Prostate gland (tissue), 2 donors: ENCODE data around the gene C16orf89. TPM values are rescaled to one million over a fixed set of nuclear protein-coding genes. Genes with fewer than 3 reads are reported as not detected.

ENCODE experiments used
- DNase-seq: peaks from one replicate; pipeline ENCODE4 v3.0.0-alpha.2; 2019; ENCODE audit warnings: low spot score
- H3K27ac ChIP-seq, 2 donors: fragments of 200-600 bp; sonication (generic); 2 replicates each; pipeline ENCODE4 v1.5.1; 2017 to 2019
- H3K27me3 ChIP-seq: fragments of 200-600 bp; sonication (generic); replicated peaks from 2 replicates; pipeline ENCODE4 v1.5.1; 2019; ENCODE audit not compliant: insufficient read depth
- H3K36me3 ChIP-seq, 2 donors: fragments of 200-600 bp; sonication (generic); 1 replicate in 1 of 2; 2 replicates in 1 of 2; pipeline versions ENCODE4 v1.5.1 to v1.8.1; 2017 to 2019
- H3K4me1 ChIP-seq: fragments of 200-600 bp; sonication (generic); replicated peaks from 2 replicates; pipeline ENCODE4 v1.5.1; 2019
- H3K4me3 ChIP-seq, 2 donors: fragments of 200-600 bp; sonication (generic); 2 replicates each; pipeline ENCODE4 v1.5.1; 2017 to 2019
- H3K9me3 ChIP-seq: fragments of 200-600 bp; sonication (generic); 2 replicates; pipeline ENCODE4 v1.5.1; 2017
- POLR2A ChIP-seq: fragments of 450-650 bp; IDR thresholded peaks from one replicate; pipeline ENCODE4 v1.6.1; 2016; ENCODE audit warnings: antibody characterized with exemption, mild to moderate bottlenecking
- POLR2AphosphoS5 ChIP-seq: sonication (generic); formaldehyde crosslinking; IDR thresholded peaks from one replicate; pipeline ENCODE4 v1.6.1; 2017; ENCODE audit warnings: antibody characterized with exemption
- WGBS: methylation state at CpG from one replicate; pipeline ENCODE4 v1.1.5; 2018; 5-methylcytosine and 5-hydroxymethylcytosine counted together
- intact Hi-C: fragments of 100-400 bp; cut with DNase I; formaldehyde crosslinking; loops from one replicate; pipeline ENCODE4 v1.14.2; 2022
- total RNA-seq, 2 donors: library from RNA; depleted of rRNA; stranded (reverse); fragments of >200 nt; gene quantifications; one replicate each; pipeline ENCODE4 v1.1.0, GENCODE V29; 2016
- TF ChIP-seq, protein P1 (sequence below), 4 experiments: fragments of 200-600 bp in 2 of 4; fragments of 450-650 bp in 2 of 4; sonication (generic) in 2 of 4; IDR thresholded peaks; 1 replicate in 3 of 4; 2 replicates in 1 of 4; pipeline ENCODE4 v1.5.1; 2016 to 2019; ENCODE audit warnings: antibody characterized with exemption in 4 of 4, mild to moderate bottlenecking in 2 of 4, moderate library complexity in 2 of 4

The C16orf89 gene
- total RNA-seq, 2 donors from 2014 or later, result 6.6 to 29.4 TPM

DNA sequence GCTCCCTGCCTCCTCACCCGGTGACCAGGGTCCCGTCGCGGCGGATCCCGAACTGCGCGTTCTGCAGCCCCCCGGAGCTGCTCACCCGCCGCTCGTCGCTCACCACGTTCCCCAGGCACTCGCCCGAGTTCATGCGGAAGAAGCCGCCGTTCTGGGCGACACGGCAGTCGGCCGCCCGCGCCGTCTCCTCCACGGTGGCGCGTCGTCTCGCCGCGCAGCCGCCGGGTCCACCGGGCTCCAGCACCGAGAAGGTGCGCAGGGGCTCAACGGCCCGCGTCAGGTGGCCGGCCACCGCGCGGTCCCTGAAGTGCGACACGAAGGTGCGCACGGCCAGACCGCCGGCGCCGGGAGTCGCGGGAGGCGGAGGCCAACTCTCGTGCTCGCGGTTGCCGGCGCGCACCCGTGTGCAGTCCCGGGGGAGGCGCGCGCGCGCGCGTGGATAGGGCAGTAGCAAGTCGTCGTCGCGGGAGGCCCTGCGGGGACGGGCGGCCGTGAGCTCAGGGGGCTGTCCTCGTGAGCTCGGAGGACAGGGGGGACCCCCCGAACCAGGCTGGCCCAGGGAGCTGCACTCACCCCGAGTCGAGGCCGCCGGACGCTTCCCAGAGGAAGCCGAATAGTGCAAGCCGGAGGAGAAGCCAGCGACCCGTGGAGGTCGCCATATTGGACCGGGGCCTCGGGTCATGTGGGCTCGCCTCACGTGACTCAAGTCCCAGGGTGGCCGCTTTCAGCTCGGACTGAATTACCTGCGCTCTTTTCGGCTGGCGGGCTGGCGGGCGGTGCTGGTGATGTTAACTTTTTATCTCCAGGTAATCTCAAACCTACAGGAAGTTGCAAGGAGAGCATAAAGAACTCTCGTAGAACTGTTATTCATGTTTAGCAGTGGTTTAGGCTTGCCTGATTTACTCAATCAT, 32.2 kb downstream of the C16orf89 start, which contains the start of gene NAGPA:
Gene NAGPA, minus strand, starts transcription at position 680 of the 911 bp plus-strand sequence. Its CDS starts 21 bp downstream, at position 659.
- peak; percentile 92 for DNase-seq
- TF ChIP-seq POLR2A (no peak), POLR2AphosphoS5 (peak; percentile 88)
- TF ChIP-seq, protein P1, sequence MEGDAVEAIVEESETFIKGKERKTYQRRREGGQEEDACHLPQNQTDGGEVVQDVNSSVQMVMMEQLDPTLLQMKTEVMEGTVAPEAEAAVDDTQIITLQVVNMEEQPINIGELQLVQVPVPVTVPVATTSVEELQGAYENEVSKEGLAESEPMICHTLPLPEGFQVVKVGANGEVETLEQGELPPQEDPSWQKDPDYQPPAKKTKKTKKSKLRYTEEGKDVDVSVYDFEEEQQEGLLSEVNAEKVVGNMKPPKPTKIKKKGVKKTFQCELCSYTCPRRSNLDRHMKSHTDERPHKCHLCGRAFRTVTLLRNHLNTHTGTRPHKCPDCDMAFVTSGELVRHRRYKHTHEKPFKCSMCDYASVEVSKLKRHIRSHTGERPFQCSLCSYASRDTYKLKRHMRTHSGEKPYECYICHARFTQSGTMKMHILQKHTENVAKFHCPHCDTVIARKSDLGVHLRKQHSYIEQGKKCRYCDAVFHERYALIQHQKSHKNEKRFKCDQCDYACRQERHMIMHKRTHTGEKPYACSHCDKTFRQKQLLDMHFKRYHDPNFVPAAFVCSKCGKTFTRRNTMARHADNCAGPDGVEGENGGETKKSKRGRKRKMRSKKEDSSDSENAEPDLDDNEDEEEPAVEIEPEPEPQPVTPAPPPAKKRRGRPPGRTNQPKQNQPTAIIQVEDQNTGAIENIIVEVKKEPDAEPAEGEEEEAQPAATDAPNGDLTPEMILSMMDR (IDR thresholded peaks at IDR 0.05), result peak in 1 of 4 experiments; percentile 13
- Histone ChIP-seq H3K9me3 (no peaks in the 10 kb centered on the region), H3K4me1 (peaks cover 4% of the 10 kb centered on the region), H3K36me3 (no peaks in the 10 kb centered on the region), H3K27ac (peak within 1 kb of the TSS; percentile 72 to 73), H3K4me3 (peak within 1 kb of the TSS; percentile 82 to 86), H3K27me3 (no peaks in the 10 kb centered on the region)
- WGBS, result under 1% methylated on average over 94 of the region's 104 CpGs
- intact Hi-C loops, result no loop called here

DNA sequence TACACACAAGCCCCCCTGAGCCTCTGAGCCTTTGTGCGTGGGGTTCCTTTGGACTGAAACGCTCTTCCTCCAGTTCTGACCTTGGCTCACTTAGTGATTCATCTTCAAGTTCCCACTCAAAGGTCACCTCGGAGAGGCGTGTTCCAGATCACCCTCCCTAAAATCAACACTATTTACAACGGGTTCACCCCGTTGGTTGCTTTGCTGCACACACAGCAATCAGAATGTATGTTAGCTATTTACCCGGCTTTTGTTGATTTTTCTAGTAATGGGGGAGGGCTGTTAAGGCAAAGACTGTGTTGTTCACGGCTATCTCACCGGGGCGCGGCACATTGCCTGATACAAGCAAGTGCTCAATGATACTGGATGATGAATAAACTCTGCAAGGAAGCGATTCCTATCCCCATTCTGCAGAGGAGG, 33.0 kb downstream of the C16orf89 start:
- peak overlapping the region in 1 of 2 donors; percentile 73 for H3K27ac ChIP-seq
- intact Hi-C loops, result no loop called here

GRCh38 chr16:5031601-5032000, 34.2 kb downstream of the C16orf89 start:
- 84% methylated on average over 7 of the region's 7 CpGs for WGBS
- no peak for DNase-seq

More for the DNA sequence above, 33.0 kb downstream of the C16orf89 start:
- no peak for TF ChIP-seq POLR2AphosphoS5
- TF ChIP-seq POLR2A, result no peak
- TF ChIP-seq, protein P1 (IDR thresholded peaks at IDR 0.05), result no peak
- 31% methylated on average over 12 of the region's 12 CpGs for WGBS
- H3K4me3 ChIP-seq, result peak overlapping the region; percentile 82 to 86
- H3K36me3 ChIP-seq, result no peaks in the 10 kb centered on the region
- H3K4me1 ChIP-seq, result peaks cover 4% of the 10 kb centered on the region
- H3K27me3 ChIP-seq, result no peaks in the 10 kb centered on the region
- no peaks in the 10 kb centered on the region for H3K9me3 ChIP-seq
- no peak for DNase-seq

GRCh38 chr16:5030251-5030870, 35.4 kb downstream of the C16orf89 start:
- peaks cover 4% of the 10 kb centered on the region for H3K4me1 ChIP-seq
- intact Hi-C loops, result no loop called here
- H3K27ac ChIP-seq, result no peak overlapping the region
- no peaks in the 10 kb centered on the region for H3K9me3 ChIP-seq
- TF ChIP-seq POLR2AphosphoS5, result no peak
- TF ChIP-seq, protein P1 (IDR thresholded peaks at IDR 0.05), result no peak
- TF ChIP-seq POLR2A, result no peak
- no peaks in the 10 kb centered on the region for H3K27me3 ChIP-seq
- 87% methylated on average over 12 of the region's 12 CpGs for WGBS
- H3K36me3 ChIP-seq, result no peaks in the 10 kb centered on the region
- no peak for DNase-seq
- H3K4me3 ChIP-seq, result no peak overlapping the region

More at GRCh38 chr16:5031601-5032000, 34.2 kb downstream of the C16orf89 start:
- Histone ChIP-seq H3K36me3 (no peaks in the 10 kb centered on the region), H3K9me3 (no peaks in the 10 kb centered on the region), H3K4me1 (peaks cover 4% of the 10 kb centered on the region), H3K27ac (no peak overlapping the region), H3K27me3 (no peaks in the 10 kb centered on the region), H3K4me3 (no peak overlapping the region)
- intact Hi-C loops, result no loop called here
- TF ChIP-seq POLR2AphosphoS5 (no peak), POLR2A (no peak)

DNA sequence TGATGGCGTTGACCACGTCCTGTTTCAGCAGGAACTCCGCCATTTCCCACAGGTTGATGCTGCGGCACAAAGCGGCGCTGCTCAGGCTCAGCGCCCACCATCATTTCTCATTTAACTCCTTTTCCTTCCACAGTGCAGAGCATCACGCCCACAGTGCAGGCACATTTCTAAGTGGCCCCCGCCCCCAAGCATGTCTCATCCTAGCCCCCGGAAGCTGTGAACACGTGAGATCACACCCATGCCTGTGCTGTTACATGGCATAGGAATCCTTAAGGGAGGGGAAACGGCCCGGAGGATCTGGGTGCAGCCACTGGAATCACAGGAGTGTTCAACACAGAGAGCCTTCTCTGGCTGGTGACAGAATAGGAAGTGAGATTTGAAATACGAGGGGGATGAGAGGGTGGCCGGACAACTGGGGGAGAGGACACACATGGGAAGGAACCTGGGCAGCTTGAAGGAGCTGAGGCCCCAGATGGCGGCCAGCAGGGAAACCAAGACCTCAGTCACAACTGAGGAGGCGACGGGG, 36.7 kb downstream of the C16orf89 start:
- Histone ChIP-seq H3K4me1 (peaks cover 4% of the 10 kb centered on the region), H3K36me3 (no peaks in the 10 kb centered on the region), H3K9me3 (no peaks in the 10 kb centered on the region), H3K4me3 (no peak overlapping the region), H3K27me3 (no peaks in the 10 kb centered on the region), H3K27ac (no peak overlapping the region)
- no peak for DNase-seq
- intact Hi-C loops, result no loop called here
- WGBS, result 88% methylated on average over 18 of the region's 18 CpGs
- TF ChIP-seq, protein P1 (IDR thresholded peaks at IDR 0.05), result no peak
- no peak for TF ChIP-seq POLR2AphosphoS5
- TF ChIP-seq POLR2A, result no peak
